Choroid plexus epithelial cell (primary cell): ENCODE data around the gene ABTB2.

Source experiments
- DNase-seq: peaks from one replicate; pipeline ENCODE4 v3.0.0-alpha.2; 2010; ENCODE audit warnings: low read depth
- H3K4me3 ChIP-seq: 2 replicates; pipeline ENCODE4 v1.5.1; 2011; ENCODE audit warnings: low read depth, mild to moderate bottlenecking, control low read depth, low read length, moderate library complexity
- TF ChIP-seq, protein P1 (sequence below): conservative IDR thresholded peaks from 2 replicates; pipeline ENCODE4 v1.5.1; 2011; ENCODE audit warnings: low read depth, mild to moderate bottlenecking, control low read depth, inconsistent platforms, low read length, moderate library complexity

Gene ABTB2

DNA sequence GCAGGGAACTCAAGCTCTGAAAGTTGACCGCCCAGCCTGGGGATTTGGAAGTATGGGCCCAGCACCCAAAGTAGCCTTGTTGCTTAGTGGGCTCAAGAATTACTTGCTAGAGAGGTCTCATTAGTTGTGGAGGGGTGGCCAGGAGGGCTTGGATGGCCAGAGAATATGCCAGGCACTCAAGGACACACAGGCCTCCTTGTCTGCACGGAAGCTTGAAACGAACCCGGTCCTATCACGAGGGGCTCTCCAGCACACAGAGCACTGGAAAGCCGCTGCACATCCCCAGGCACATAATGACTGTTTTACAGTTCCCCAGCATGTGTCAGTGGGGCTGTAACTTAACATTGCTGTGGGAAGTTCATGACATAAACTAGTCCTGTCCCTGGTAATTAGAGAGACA is 196.4 kb downstream of the ABTB2 start:
- TF ChIP-seq, protein P1, sequence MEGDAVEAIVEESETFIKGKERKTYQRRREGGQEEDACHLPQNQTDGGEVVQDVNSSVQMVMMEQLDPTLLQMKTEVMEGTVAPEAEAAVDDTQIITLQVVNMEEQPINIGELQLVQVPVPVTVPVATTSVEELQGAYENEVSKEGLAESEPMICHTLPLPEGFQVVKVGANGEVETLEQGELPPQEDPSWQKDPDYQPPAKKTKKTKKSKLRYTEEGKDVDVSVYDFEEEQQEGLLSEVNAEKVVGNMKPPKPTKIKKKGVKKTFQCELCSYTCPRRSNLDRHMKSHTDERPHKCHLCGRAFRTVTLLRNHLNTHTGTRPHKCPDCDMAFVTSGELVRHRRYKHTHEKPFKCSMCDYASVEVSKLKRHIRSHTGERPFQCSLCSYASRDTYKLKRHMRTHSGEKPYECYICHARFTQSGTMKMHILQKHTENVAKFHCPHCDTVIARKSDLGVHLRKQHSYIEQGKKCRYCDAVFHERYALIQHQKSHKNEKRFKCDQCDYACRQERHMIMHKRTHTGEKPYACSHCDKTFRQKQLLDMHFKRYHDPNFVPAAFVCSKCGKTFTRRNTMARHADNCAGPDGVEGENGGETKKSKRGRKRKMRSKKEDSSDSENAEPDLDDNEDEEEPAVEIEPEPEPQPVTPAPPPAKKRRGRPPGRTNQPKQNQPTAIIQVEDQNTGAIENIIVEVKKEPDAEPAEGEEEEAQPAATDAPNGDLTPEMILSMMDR = no peak
- no peak for DNase-seq

DNA sequence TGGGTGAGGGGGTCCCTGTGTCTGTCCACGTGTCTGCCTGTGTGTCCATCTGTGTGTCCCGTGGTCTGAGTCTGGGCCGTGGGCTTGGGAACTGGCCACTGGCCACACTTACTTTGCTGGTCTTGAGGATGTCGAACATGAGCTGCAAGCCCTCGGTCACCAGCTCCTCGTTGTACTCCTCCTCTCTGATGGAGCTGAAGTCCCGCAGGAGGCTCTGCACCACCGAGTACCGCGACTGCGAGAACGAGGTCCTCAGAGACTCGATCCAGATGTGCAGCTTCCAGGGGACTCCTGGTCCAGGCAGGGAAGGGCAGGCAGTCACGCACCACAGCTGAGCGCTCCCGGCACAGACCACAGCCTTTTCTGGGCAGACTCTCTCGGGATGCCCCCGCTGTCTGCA is 197.0 kb downstream of the ABTB2 start:
- DNase-seq = no peak
- no peak overlapping the region for H3K4me3 ChIP-seq
- TF ChIP-seq, protein P1 = no peak

More for the DNA sequence above, 196.4 kb downstream of the ABTB2 start:
- no peak overlapping the region for H3K4me3 ChIP-seq

GRCh38 chr11:34160049-34160721 is 197.6 kb downstream of the ABTB2 start:
- H3K4me3 ChIP-seq = no peak overlapping the region
- TF ChIP-seq, protein P1 = no peak
- peak; percentile 16 for DNase-seq

DNA sequence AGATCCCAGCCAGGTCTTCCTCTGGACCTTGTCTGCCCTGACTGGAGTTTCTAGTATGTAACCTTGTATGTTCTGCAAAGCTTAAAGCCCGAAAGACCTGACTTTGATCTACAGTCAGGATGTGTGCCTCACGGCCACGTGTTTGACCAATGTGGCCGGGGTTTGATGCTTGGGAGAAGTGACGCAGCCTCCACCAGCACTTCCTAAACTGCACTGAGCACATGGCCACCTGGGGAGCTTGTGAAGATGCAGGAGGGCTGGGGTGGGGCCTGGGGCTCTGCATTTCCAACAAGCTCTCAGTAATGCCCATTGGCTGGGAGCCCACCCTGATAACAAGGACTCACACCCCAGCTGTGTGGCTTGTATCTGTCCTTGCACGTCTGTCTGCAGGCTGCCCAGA is 199.1 kb downstream of the ABTB2 start:
- no peak overlapping the region for H3K4me3 ChIP-seq
- DNase-seq = no peak
- TF ChIP-seq, protein P1 = no peak

- TF ChIP-seq, protein P1 = no peak
- no peak for DNase-seq
- no peak overlapping the region for H3K4me3 ChIP-seq
These were observed 200.6 kb downstream of the ABTB2 start for GRCh38 chr11:34157163-34157562.

GRCh38 chr11:34155757-34156062 is 202.1 kb downstream of the ABTB2 start:
- no peak overlapping the region for H3K4me3 ChIP-seq
- no peak for DNase-seq
- TF ChIP-seq, protein P1 = no peak

- no peak overlapping the region for H3K4me3 ChIP-seq
- TF ChIP-seq, protein P1 = no peak
- no peak for DNase-seq
These were observed 202.6 kb downstream of the ABTB2 start for GRCh38 chr11:34155057-34155756.
